Heart right ventricle (tissue), 16 donors: ENCODE results near the gene UPF2. TPM values are rescaled to one million over a fixed set of nuclear protein-coding genes. Genes with fewer than 3 reads are reported as not detected.

Experiments used
- ATAC-seq, 8 donors: fragments of 200-7000 bp; cut with Tn5 transposase; one replicate each; pipeline ENCODE4 v1.9.1; 2020; ENCODE audit warnings: mild to moderate bottlenecking in 8 of 8, moderate library complexity in 8 of 8, moderate number of reproducible peaks in 1 of 8
- DNase-seq, 2 donors: peaks; one replicate each; pipeline ENCODE4 v3.0.0-alpha.2; 2020
- H3K27ac ChIP-seq, 10 donors: fragments of 200-600 bp; sonication (generic) in 2 of 10; one replicate each; pipeline versions ENCODE4 v1.5.0 to v1.8.0; 2020 to 2022; ENCODE audit warnings: mild to moderate bottlenecking in 3 of 10
- H3K27me3 ChIP-seq, 7 donors: fragments of 200-600 bp; one replicate each; pipeline ENCODE4 v1.8.0; 2021 to 2022; ENCODE audit warnings: mild to moderate bottlenecking in 2 of 7
- H3K36me3 ChIP-seq, 9 donors: fragments of 200-600 bp; sonication (generic) in 1 of 9; one replicate each; pipeline versions ENCODE4 v1.5.0 to v1.8.0; 2020 to 2022; ENCODE audit warnings: mild to moderate bottlenecking in 2 of 9
- H3K4me1 ChIP-seq, 9 donors: fragments of 200-600 bp; sonication (generic) in 1 of 9; one replicate each; pipeline versions ENCODE4 v1.5.0 to v1.8.0; 2020 to 2022; ENCODE audit warnings: mild to moderate bottlenecking in 4 of 9
- H3K4me3 ChIP-seq, 10 donors: fragments of 200-600 bp; sonication (generic) in 2 of 10; one replicate each; pipeline versions ENCODE4 v1.5.0 to v1.8.0; 2020 to 2022; ENCODE audit warnings: mild to moderate bottlenecking in 7 of 10, moderate library complexity in 2 of 10
- H3K9me3 ChIP-seq, 11 donors: fragments of 200-600 bp in 10 of 11; sonication (generic) in 2 of 11; one replicate each; pipeline versions ENCODE4 v1.5.0 to v1.8.0; 2013 to 2022; ENCODE audit warnings: mild to moderate bottlenecking in 2 of 11, control low read depth in 1 of 11, moderate library complexity in 1 of 11
- CTCF ChIP-seq, 9 donors: fragments of 200-600 bp; sonication (generic) in 2 of 9; IDR thresholded peaks; one replicate each; pipeline versions ENCODE4 v1.5.0 to v1.8.0; 2021 to 2022; ENCODE audit warnings: antibody characterized with exemption in 9 of 9, mild to moderate bottlenecking in 5 of 9, moderate library complexity in 1 of 9
- WGBS, 2 donors: extraction: QIAGEN DNeasy Blood & Tissue Kit; methylation state at CpG; one replicate each; pipeline ENCODE4 v1.1.7; 2013; ENCODE audit warnings: inconsistent platforms in 1 of 2; 5-methylcytosine and 5-hydroxymethylcytosine counted together
- intact Hi-C, 10 donors: fragments of 100-400 bp; cut with DNase I; formaldehyde crosslinking; loops; one replicate each; pipeline versions ENCODE4 v1.11.1 to v1.14.2; 2022
- polyA plus RNA-seq, 2 donors: library from polyadenylated mRNA; stranded (reverse); fragments of 200-250 nt; gene quantifications; one replicate each; pipeline ENCODE4 v1.2.3, GENCODE V29; 2013
- total RNA-seq, 10 donors: library from RNA; stranded (reverse); fragmentation: NEBNext Ultra II Directional in 3 of 10; extraction: Animal tissue kit (Norgen Biotek cat#: 25700) in 3 of 10; gene quantifications; one replicate each; pipeline versions ENCODE4 v1.2.1 to v1.2.4, GENCODE V29; 2021 to 2023
- donor health status: Arrhythmogenic right ventricular cardiomyopathy.
- donor health status: ischemic (EF 13 %, LVEDD 7.1; RV severe dilation, severe dysfunction).
- donor health status: healthy with polysubstance abuse.
- donor health status: DM: no; HTN: yes; CAD: no.
- donor health status: DM: no; HTN: no; CAD: no.
- donor health status: ischemic (EF 25% LVEDD 6.9; RV normal size, moderate dysfunction).
- donor health status: ischemic (EF 25% LVEDD 5.7; RV mildly dilated, moderate dysfunction).
- donor health status: healthy.
- donor health status: DM: yes; HTN: yes; CAD: no.
- donor health status: Ischemic cardiomyopathy.
- donor health status: ischemic (EF 35%, LVEDD 5.7; RV mildly dilated, moderate dysfunction).
- donor health status: nonischemic (EF 11% LVEDD 7.7; RV severe dilation, severe dysfunction).
- donor health status: DM: yes; HTN: yes; CAD: no.
- donor health status: PGD.
- donor health status: ischemic (EF 29% LVEDD 5.4; RV normal size, mild dysfunction).
- donor health status: nonischemic (EF 23%, LVEDD 6.1; RV moderate dilation, normal function).

The UPF2 gene
- total and polyA plus RNA-seq, 12 donors = 7.9 to 20.2 (median 15.3) TPM

GRCh38 chr10:11921800-11922392, 120.7 kb downstream of the UPF2 start:
- H3K36me3 ChIP-seq = peaks cover 0 to 86% (median 36%) of the 10 kb centered on the region in 9 donors
- TF ChIP-seq CTCF (IDR thresholded peaks at IDR 0.05) = no peak
- no peak overlapping the region for H3K27ac ChIP-seq
- H3K4me3 ChIP-seq = no peak overlapping the region
- 56 to 57% methylated on average over 11 of the region's 11 CpGs for WGBS, 2 donors
- intact Hi-C loops = no loop called here
- no peaks in the 10 kb centered on the region for H3K9me3 ChIP-seq
- no peaks in the 10 kb centered on the region for H3K27me3 ChIP-seq
- H3K4me1 ChIP-seq = no peaks in the 10 kb centered on the region
- ATAC-seq (peak in 1 of 8 donors; percentile 22), DNase-seq (no peak)

GRCh38 chr10:11919271-11919670, 123.3 kb downstream of the UPF2 start:
- H3K4me3 ChIP-seq = no peak overlapping the region
- ATAC-seq (no peak), DNase-seq (no peak)
- no peak overlapping the region for H3K27ac ChIP-seq
- H3K36me3 ChIP-seq = peaks cover 0 to 60% (median 25%) of the 10 kb centered on the region in 9 donors
- no peak for TF ChIP-seq CTCF (IDR thresholded peaks at IDR 0.05)
- no peaks in the 10 kb centered on the region for H3K4me1 ChIP-seq
- 91 to 94% methylated on average over 7 of the region's 7 CpGs for WGBS, 2 donors
- no peaks in the 10 kb centered on the region for H3K27me3 ChIP-seq
- intact Hi-C loops = no loop called here
- no peaks in the 10 kb centered on the region for H3K9me3 ChIP-seq

GRCh38 chr10:11918384-11918783, 124.2 kb downstream of the UPF2 start:
- 81 to 82% methylated on average over 8 of the region's 8 CpGs for whole genome bisulfite sequencing, 2 donors
- DNase-seq (no peak), ATAC-seq (no peak)
- no peak overlapping the region for H3K4me3 ChIP-seq
- no peak overlapping the region for H3K27ac ChIP-seq
- intact Hi-C loops = no loop called here
- no peaks in the 10 kb centered on the region for H3K9me3 ChIP-seq
- no peaks in the 10 kb centered on the region for H3K4me1 ChIP-seq
- no peaks in the 10 kb centered on the region for H3K27me3 ChIP-seq
- peaks cover 0 to 51% (median 25%) of the 10 kb centered on the region in 9 donors for H3K36me3 ChIP-seq
- TF ChIP-seq CTCF (IDR thresholded peaks at IDR 0.05) = no peak

GRCh38 chr10:11913079-11913641, 129.4 kb downstream of the UPF2 start:
- Histone ChIP-seq H3K36me3 (no peaks in the 10 kb centered on the region), H3K4me1 (no peaks in the 10 kb centered on the region), H3K9me3 (no peaks in the 10 kb centered on the region), H3K27ac (no peak overlapping the region), H3K4me3 (no peak overlapping the region), H3K27me3 (peaks cover 0 to 3% (median 0%) of the 10 kb centered on the region in 7 donors)
- TF ChIP-seq CTCF (IDR thresholded peaks at IDR 0.05) = no peak
- WGBS, 2 donors = 57 to 59% methylated on average over 11 of the region's 11 CpGs
- intact Hi-C loops = no loop called here
- DNase-seq (no peak), ATAC-seq (peak in 1 of 8 donors; percentile 13)
